NCI-H2081 treated with DMSO at 0.1 percent for 48 hours (cell line): ENCODE measurements around the gene RAP1GAP2.
"Not testable (repeated sequence)": the region's sequence is repeated elsewhere in the genome, so short reads cannot be mapped to it uniquely, and the experiment has no call there.

ENCODE experiments used
- DNase-seq: peaks from one replicate; lab custom pipeline; 2025; lab: John Stamatoyannopoulos, UW

Gene RAP1GAP2

GRCh38 chr17:2971851-2972250 lies 175.6 kb downstream of the RAP1GAP2 start:
- no peak for DNase-seq

GRCh38 chr17:2972749-2973148 lies 176.5 kb downstream of the RAP1GAP2 start:
- DNase-seq = no peak

- no peak for DNase-seq
Measured at GRCh38 chr17:2974347-2974746, 178.1 kb downstream of the RAP1GAP2 start.

- DNase-seq = peak; percentile 21
Measured at GRCh38 chr17:2975469-2975958, 179.3 kb downstream of the RAP1GAP2 start.

- DNase-seq = no peak
Measured at GRCh38 chr17:2977157-2977556, 180.9 kb downstream of the RAP1GAP2 start.

- DNase-seq = no peak
Measured at GRCh38 chr17:2978116-2978515, 181.9 kb downstream of the RAP1GAP2 start.

GRCh38 chr17:2978991-2979390 lies 182.8 kb downstream of the RAP1GAP2 start:
- no peak for DNase-seq

GRCh38 chr17:2980211-2980903 lies 184.1 kb downstream of the RAP1GAP2 start:
- no peak for DNase-seq

GRCh38 chr17:2980904-2981246 lies 184.6 kb downstream of the RAP1GAP2 start:
- DNase-seq = no peak

- DNase-seq = no peak
Measured at GRCh38 chr17:2981325-2981724, 185.1 kb downstream of the RAP1GAP2 start.

- no peak for DNase-seq
Measured at GRCh38 chr17:2982854-2983253, 186.6 kb downstream of the RAP1GAP2 start.

- DNase-seq = no peak
Measured at GRCh38 chr17:2983255-2983654, 187.0 kb downstream of the RAP1GAP2 start.

- no peak for DNase-seq
Measured at GRCh38 chr17:2985318-2985717, 189.1 kb downstream of the RAP1GAP2 start.

- no peak for DNase-seq
Measured at GRCh38 chr17:2986925-2987324, 190.7 kb downstream of the RAP1GAP2 start.

- DNase-seq = not testable (repeated sequence)
Measured at GRCh38 chr17:2989396-2989795, 193.2 kb downstream of the RAP1GAP2 start.

- no peak for DNase-seq
Measured at GRCh38 chr17:2989855-2990254, 193.6 kb downstream of the RAP1GAP2 start.

- no peak for DNase-seq
Measured at GRCh38 chr17:2990396-2990795, 194.2 kb downstream of the RAP1GAP2 start.

GRCh38 chr17:2991396-2992180 lies 195.3 kb downstream of the RAP1GAP2 start:
- not testable (repeated sequence) for DNase-seq

GRCh38 chr17:2994441-2994840 lies 198.2 kb downstream of the RAP1GAP2 start:
- DNase-seq = no peak

GRCh38 chr17:2995377-2995776 lies 199.1 kb downstream of the RAP1GAP2 start:
- DNase-seq = no peak

GRCh38 chr17:2995886-2996809 lies 199.9 kb downstream of the RAP1GAP2 start:
- no peak for DNase-seq
